PFSK-1 (cell line): ENCODE data around the gene PRPF6.

Experiments
- FOXP2 ChIP-seq: optimal IDR thresholded peaks from 2 replicates; pipeline ENCODE3; 2011; ENCODE audit warnings: borderline replicate concordance, control low read depth, inconsistent platforms; ENCODE audit not compliant: insufficient read depth; ENCODE audit errors: extremely low read length, extremely low read depth
- POLR2AphosphoS5 ChIP-seq: IDR thresholded peaks from 2 replicates; pipeline ENCODE4 v1.6.1; 2012; ENCODE audit warnings: low read depth, mild to moderate bottlenecking, control low read depth, low read length, moderate library complexity
- SIN3A ChIP-seq: IDR thresholded peaks from 2 replicates; pipeline ENCODE4 v1.6.1; 2012; ENCODE audit warnings: mild to moderate bottlenecking, low read length, moderate library complexity, borderline replicate concordance; ENCODE audit not compliant: insufficient read depth
- TAF1 ChIP-seq: IDR thresholded peaks from 2 replicates; pipeline ENCODE4 v1.6.1; 2012; ENCODE audit warnings: low read length, control low read depth, borderline replicate concordance; ENCODE audit not compliant: insufficient read depth
- TF ChIP-seq, protein P1 (sequence below), 2 experiments: IDR thresholded peaks; 2 replicates each; pipeline versions ENCODE4 v1.6.1 to v1.8.0; 2011 to 2012; ENCODE audit warnings: low read depth in 2 of 2, low read length in 2 of 2, control low read depth in 1 of 2, inconsistent platforms in 1 of 2, mild to moderate bottlenecking in 1 of 2, moderate library complexity in 1 of 2; ENCODE audit not compliant: insufficient read depth in 1 of 2

PRPF6 gene

DNA sequence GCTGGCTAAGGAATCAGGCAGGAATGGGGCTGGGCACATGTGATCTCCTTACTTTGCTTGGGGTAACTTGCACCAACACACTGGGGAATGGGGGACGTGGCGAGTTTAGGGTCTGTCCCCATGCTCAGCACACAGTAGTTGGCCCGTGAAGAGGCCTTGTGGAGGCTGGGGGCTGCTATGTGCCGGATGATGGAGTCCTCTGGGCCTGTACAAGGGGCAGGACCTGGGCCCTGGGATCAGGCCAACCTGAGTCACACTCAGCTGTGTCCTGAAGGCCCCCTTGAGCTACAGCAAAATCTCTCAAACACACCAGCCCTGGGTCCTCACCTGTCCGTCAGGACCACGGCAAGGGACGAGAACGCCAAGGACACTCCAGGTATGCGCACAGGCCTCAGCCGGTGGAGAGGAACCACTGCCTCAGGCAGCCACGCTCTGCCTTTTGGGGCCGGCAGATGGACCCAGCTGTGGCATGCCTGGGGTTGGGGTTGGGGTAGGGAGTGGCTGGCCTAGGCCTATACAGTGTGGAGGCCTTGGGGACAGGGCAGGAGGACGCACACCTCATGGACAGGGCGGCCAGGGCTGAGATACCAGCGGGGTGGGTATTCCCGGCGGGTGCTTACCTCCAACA lies 35.8 kb upstream of the PRPF6 start:
- TF ChIP-seq POLR2AphosphoS5 = no peak
- TF ChIP-seq TAF1 = no peak
- TF ChIP-seq, protein P1, sequence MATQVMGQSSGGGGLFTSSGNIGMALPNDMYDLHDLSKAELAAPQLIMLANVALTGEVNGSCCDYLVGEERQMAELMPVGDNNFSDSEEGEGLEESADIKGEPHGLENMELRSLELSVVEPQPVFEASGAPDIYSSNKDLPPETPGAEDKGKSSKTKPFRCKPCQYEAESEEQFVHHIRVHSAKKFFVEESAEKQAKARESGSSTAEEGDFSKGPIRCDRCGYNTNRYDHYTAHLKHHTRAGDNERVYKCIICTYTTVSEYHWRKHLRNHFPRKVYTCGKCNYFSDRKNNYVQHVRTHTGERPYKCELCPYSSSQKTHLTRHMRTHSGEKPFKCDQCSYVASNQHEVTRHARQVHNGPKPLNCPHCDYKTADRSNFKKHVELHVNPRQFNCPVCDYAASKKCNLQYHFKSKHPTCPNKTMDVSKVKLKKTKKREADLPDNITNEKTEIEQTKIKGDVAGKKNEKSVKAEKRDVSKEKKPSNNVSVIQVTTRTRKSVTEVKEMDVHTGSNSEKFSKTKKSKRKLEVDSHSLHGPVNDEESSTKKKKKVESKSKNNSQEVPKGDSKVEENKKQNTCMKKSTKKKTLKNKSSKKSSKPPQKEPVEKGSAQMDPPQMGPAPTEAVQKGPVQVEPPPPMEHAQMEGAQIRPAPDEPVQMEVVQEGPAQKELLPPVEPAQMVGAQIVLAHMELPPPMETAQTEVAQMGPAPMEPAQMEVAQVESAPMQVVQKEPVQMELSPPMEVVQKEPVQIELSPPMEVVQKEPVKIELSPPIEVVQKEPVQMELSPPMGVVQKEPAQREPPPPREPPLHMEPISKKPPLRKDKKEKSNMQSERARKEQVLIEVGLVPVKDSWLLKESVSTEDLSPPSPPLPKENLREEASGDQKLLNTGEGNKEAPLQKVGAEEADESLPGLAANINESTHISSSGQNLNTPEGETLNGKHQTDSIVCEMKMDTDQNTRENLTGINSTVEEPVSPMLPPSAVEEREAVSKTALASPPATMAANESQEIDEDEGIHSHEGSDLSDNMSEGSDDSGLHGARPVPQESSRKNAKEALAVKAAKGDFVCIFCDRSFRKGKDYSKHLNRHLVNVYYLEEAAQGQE (IDR thresholded peaks at IDR 0.05; ENCODE audit: insufficient read depth in 1 of 2, low read depth in 2 of 2, low read length in 2 of 2) = no peak
- no peak for TF ChIP-seq FOXP2
- TF ChIP-seq SIN3A = no peak

DNA sequence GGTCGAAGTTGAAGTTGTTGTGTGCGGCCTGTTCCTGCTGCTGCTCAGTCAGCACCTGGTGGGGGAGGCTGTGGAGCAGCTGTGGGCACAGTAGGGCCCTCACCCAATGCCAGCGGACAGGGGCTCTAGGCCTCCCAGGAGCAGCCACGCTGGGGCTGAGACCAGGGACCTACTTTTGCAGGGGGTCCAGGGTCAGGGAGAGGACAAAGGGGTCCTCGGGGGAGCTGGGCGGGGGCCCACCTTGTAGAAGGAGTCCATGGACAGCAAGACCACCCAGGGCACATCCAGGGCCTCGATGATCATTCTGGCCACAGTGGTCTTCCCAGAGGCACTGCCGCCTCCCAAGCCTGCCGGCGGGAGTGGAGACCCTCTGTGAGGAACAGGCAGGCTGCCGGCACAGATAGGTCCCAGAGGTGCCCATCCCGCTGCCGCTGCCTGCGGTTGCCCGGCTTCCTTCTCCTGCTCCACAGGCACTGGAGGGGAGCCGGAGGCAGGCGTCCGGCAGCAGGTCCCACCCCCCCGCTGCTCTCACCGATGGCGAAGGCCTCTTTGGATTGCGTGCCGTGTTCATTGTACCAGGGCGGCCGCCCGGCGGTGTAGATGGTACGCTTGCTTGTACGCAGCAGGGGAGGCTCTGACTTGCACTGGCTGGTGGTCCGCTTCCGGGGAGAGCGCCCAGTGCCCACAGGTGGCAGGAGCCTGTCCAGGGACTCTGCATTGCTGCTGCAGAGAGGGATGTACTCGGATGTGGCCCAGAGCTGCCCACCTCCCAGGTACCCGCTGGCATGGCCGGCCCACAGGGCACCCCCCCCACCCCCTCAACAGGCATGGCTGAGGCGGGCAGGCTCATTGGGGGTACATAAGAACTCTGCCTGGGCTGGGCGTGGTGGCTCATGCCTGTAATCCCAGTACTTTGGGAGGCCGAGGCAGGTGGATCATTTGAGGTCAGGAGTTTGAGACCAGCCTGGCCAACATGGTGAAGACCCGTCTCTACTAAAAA lies 34.7 kb upstream of the PRPF6 start:
- TF ChIP-seq, protein P1 (IDR thresholded peaks at IDR 0.05; ENCODE audit: insufficient read depth in 1 of 2, low read depth in 2 of 2, low read length in 2 of 2) = no peak
- TF ChIP-seq TAF1 = no peak
- no peak for TF ChIP-seq POLR2AphosphoS5
- TF ChIP-seq FOXP2 = no peak
- TF ChIP-seq SIN3A = no peak

DNA sequence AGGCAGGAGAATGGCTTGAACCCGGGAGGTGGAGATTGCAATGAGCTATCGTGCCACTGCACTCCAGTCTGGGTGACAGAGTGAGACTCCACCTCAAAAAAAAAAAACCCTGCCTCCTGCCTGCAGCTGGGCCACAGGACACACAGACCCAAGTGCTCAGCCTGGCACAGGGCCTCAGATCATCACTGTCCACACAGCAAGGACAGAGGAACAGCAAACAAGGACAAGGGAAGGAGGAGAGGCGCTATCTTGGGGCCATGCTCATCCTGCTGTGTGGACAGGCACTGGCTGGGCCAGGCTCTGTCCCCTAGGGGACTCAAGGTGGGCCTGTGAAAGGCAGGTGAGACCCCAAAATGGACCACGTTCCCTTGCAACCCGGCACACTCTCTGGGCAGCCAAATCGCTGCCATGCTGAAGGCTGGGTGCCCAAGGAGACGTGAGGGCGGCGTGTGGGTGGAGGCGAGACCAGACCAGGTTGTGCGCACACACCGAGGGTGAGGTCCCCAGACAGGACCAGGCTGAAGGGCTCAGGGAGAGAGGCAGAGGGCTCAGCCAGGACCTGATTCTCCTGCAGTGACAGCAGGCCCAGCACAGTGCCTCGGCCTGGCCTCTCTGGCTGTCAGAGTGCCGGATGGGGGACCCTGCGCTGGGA lies 33.8 kb upstream of the PRPF6 start:
- TF ChIP-seq TAF1 = no peak
- TF ChIP-seq, protein P1 (IDR thresholded peaks at IDR 0.05; ENCODE audit: insufficient read depth in 1 of 2, low read depth in 2 of 2, low read length in 2 of 2) = no peak
- TF ChIP-seq POLR2AphosphoS5 = no peak
- no peak for TF ChIP-seq SIN3A
- no peak for TF ChIP-seq FOXP2

DNA sequence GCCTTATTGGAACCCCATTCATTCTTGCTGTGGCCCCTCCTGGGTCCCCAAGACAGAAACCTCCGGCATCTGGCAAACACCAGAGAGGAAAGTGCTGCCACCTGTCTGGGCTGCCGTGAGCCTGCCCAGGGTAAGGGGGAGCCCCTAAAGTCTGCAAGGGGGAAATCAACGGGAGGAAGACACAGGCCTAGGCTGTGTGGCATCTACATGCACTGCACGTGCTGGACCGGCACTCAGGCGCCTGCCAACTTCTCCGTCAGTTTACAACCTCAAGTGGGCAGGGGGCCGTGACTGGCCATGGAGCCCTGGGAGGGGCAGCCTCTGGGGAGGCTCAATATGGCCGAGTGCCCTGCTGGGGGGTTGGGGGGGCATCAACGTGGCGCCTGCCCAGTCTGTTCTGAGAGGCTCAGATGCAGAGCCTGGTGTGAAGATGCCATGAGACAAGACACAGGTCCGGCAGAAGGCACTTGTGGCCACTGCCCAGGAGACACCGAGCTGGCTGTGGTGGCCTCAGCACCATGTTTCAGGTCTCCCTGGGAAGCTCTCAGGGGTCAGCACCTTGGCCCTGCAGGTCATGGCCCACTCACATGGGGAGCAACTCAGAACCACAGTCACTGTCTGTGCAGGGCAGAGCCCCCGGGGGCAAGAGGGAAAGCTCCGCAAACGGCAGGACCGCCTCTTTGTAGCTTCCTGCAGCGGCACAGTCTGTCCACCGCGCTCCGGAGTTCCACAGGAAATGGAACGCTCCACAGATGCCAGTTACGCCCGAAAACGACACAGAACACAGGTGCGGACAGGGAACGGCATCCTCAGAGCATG lies 33.1 kb upstream of the PRPF6 start:
- TF ChIP-seq SIN3A (no peak), FOXP2 (no peak), POLR2AphosphoS5 (no peak), TAF1 (no peak)
- TF ChIP-seq, protein P1 (IDR thresholded peaks at IDR 0.05; ENCODE audit: insufficient read depth in 1 of 2, low read depth in 2 of 2, low read length in 2 of 2) = no peak
